HepG2 (cell line): ENCODE results near the gene GALC. TPM values are rescaled to one million over a fixed set of nuclear protein-coding genes. Genes with fewer than 3 reads are reported as not detected.

Experiments
- ATAC-seq: fragments of 200-7000 bp; cut with Tn5 transposase; 3 replicates; pipeline ENCODE4 v1.9.1; 2020; ENCODE audit warnings: mild to moderate bottlenecking, moderate library complexity
- BruUV-seq: library from RNA; stranded (reverse); fragments of 400-500 nt; replicated peaks from 2 replicates; lab custom pipeline; 2021; lab: Mats Ljungman, UMichigan
- CTCF ChIA-PET: fragments of 300-600 bp; formaldehyde crosslinking; extraction: SDS; loops from one replicate; lab custom pipeline; 2021; ENCODE audit warnings: low total read pairs, inconsistent platforms, low intra/inter-chr PET ratio; lab: Yijun Ruan, JAX
- POLR2A ChIA-PET: fragments of 350-600 bp; sonication (Branson Sonifier 250); formaldehyde crosslinking; loops from one replicate; lab custom pipeline; 2020; ENCODE audit warnings: antibody characterized with exemption, inconsistent platforms; lab: Yijun Ruan, JAX
- DNase-seq: peaks from one replicate; pipeline ENCODE4 v3.0.0-alpha.2; 2015; ENCODE audit warnings: low spot score
- FAIRE-seq: peaks from 3 replicates; lab custom pipeline; 2011; peaks lifted over from hg19 to GRCh38; lab: Jason Lieb, UNC
- H2AFZ ChIP-seq: one replicate; pipeline ENCODE4 v1.6.1; 2011; ENCODE audit warnings: low read length, inconsistent platforms
- H3K27ac ChIP-seq: fragments of 300-600 bp; 3 replicates; pipeline ENCODE4 v1.8.0; 2011; ENCODE audit warnings: mixed run types, mild to moderate bottlenecking, mixed read lengths, low read length, inconsistent platforms; ENCODE audit not compliant: insufficient read depth; ENCODE audit errors: extremely low read length
- H3K27me3 ChIP-seq, 2 experiments: fragments of 200-600 bp in 1 of 2; 2 replicates in 1 of 2; 3 replicates in 1 of 2; pipeline versions ENCODE4 v1.6.0 to v1.8.0; 2011; ENCODE audit warnings: low read length in 2 of 2, mild to moderate bottlenecking in 2 of 2, moderate library complexity in 2 of 2, inconsistent platforms in 1 of 2; ENCODE audit not compliant: insufficient read depth in 2 of 2, control insufficient read depth in 1 of 2
- H3K36me3 ChIP-seq, 2 experiments: fragments of 200-600 bp in 1 of 2; replicated peaks in 1 of 2; 2 replicates in 1 of 2; 3 replicates in 1 of 2; pipeline versions ENCODE4 v1.5.1 to v1.8.0; 2011; ENCODE audit warnings: low read length in 2 of 2, inconsistent platforms in 1 of 2; ENCODE audit not compliant: insufficient read depth in 2 of 2, control insufficient read depth in 1 of 2
- H3K4me1 ChIP-seq: 2 replicates; pipeline ENCODE4 v1.5.1; 2012; ENCODE audit warnings: low read length, inconsistent platforms; ENCODE audit not compliant: insufficient read depth
- H3K4me2 ChIP-seq: 2 replicates; pipeline ENCODE4 v1.6.0; 2011; ENCODE audit warnings: low read depth, low read length, inconsistent platforms
- H3K4me3 ChIP-seq, 3 experiments: fragments of 200-600 bp in 1 of 3; sonication (generic), shearing (Covaris generic) in 1 of 3; replicated peaks in 1 of 3; 2 replicates each; pipeline ENCODE4 v1.5.1; 2011 to 2016; ENCODE audit warnings: low read length in 3 of 3, inconsistent platforms in 2 of 3, low read depth in 2 of 3, mild to moderate bottlenecking in 2 of 3, control low read depth in 1 of 3, mixed read lengths in 1 of 3; ENCODE audit not compliant: insufficient read depth in 1 of 3
- H3K79me2 ChIP-seq: one replicate; pipeline ENCODE4 v1.6.1; 2011; ENCODE audit warnings: low read length, inconsistent platforms; ENCODE audit not compliant: insufficient read depth
- H3K9ac ChIP-seq: 2 replicates; pipeline ENCODE4 v1.6.0; 2011; ENCODE audit warnings: mild to moderate bottlenecking, low read depth, low read length, inconsistent platforms; ENCODE audit not compliant: insufficient read depth
- H3K9me3 ChIP-seq: 2 replicates; pipeline ENCODE4 v1.5.1; 2012; ENCODE audit warnings: mild to moderate bottlenecking, low read length
- H4K20me1 ChIP-seq: 2 replicates; pipeline ENCODE4 v1.6.0; 2011; ENCODE audit warnings: inconsistent platforms, mild to moderate bottlenecking, low read length, moderate library complexity; ENCODE audit not compliant: insufficient read depth
- CREB1 ChIP-seq, 2 experiments: fragments of 450-650 bp in 1 of 2; IDR thresholded peaks; 2 replicates each; pipeline ENCODE4 v1.6.1; 2016 to 2017; ENCODE audit warnings: control low read depth in 1 of 2, mild to moderate bottlenecking in 1 of 2, missing compliant biosample characterization in 1 of 2, missing genetic modification characterization in 1 of 2
- HNF4G ChIP-seq, 2 experiments: sonication (generic) in 1 of 2; formaldehyde crosslinking in 1 of 2; IDR thresholded peaks; 2 replicates each; pipeline versions ENCODE4 v1.4.0 to v1.6.1; 2011 to 2020; ENCODE audit warnings: borderline replicate concordance in 2 of 2, low read depth in 2 of 2, mild to moderate bottlenecking in 2 of 2, low read length in 1 of 2, missing genetic modification reagents in 1 of 2, moderate library complexity in 1 of 2
- HOXA3 ChIP-seq: sonication (generic); formaldehyde crosslinking; IDR thresholded peaks from 2 replicates; pipeline ENCODE4 v1.5.0; 2020; ENCODE audit warnings: missing genetic modification reagents
- KAT8 ChIP-seq: IDR thresholded peaks from 2 replicates; pipeline ENCODE4 v1.6.1; 2016; ENCODE audit warnings: missing genetic modification reagents, missing compliant biosample characterization
- MEIS1 ChIP-seq: sonication (generic); formaldehyde crosslinking; IDR thresholded peaks from 2 replicates; pipeline ENCODE4 v1.9.0; 2021; ENCODE audit warnings: mild to moderate bottlenecking, missing genetic modification reagents, moderate library complexity, borderline replicate concordance
- NR2F6 ChIP-seq, 2 experiments: IDR thresholded peaks; 2 replicates each; pipeline ENCODE4 v1.6.1; 2016; ENCODE audit warnings: antibody characterized with exemption in 1 of 2, mild to moderate bottlenecking in 1 of 2
- POLR2G ChIP-seq: fragments of 200-400 bp; formaldehyde crosslinking; IDR thresholded peaks from 2 replicates; pipeline ENCODE4 v1.6.1; 2018; ENCODE audit warnings: mild to moderate bottlenecking, low read depth, low read length, moderate library complexity
- RBM39 ChIP-seq: fragments of 200-400 bp; formaldehyde crosslinking; IDR thresholded peaks from one replicate; pipeline ENCODE4 v1.6.1; 2018; ENCODE audit warnings: antibody characterized with exemption, mild to moderate bottlenecking, low read depth, low read length; ENCODE audit not compliant: poor library complexity, severe bottlenecking
- TEAD3 ChIP-seq: optimal IDR thresholded peaks from 2 replicates; pipeline ENCODE3; 2016; ENCODE audit warnings: borderline replicate concordance
- ZBTB7B ChIP-seq: sonication (generic); formaldehyde crosslinking; IDR thresholded peaks from 2 replicates; pipeline ENCODE4 v1.4.0; 2020; ENCODE audit warnings: missing genetic modification reagents
- ZNF549 ChIP-seq: sonication (generic); formaldehyde crosslinking; IDR thresholded peaks from 2 replicates; pipeline ENCODE4 v1.5.0; 2020; ENCODE audit warnings: missing genetic modification reagents
- ZNF570 ChIP-seq: sonication (generic); formaldehyde crosslinking; IDR thresholded peaks from 2 replicates; pipeline ENCODE4 v1.4.0; 2020; ENCODE audit warnings: mild to moderate bottlenecking, missing genetic modification reagents, borderline replicate concordance
- WGBS: methylation state at CpG from one replicate; pipeline ENCODE4 v1.1.6; 2017; ENCODE audit warnings: low lambda C conversion rate; 5-methylcytosine and 5-hydroxymethylcytosine counted together
- in situ Hi-C: cut with HindIII; loops from 2 replicates; pipeline ENCODE4 v1.10.0; 2017; ENCODE audit warnings: low pct_unique_long_range_greater_than_20kb; ENCODE audit not compliant: extremely low pct_ligation_motif_present
- intact Hi-C: fragments of 100-400 bp; cut with micrococcal nuclease; formaldehyde crosslinking; loops from one replicate; pipeline ENCODE4 v1.10.0; 2022; ENCODE audit not compliant: unreplicated experiment
- polyA plus RNA-seq, 8 experiments: library from polyadenylated mRNA; depleted of rRNA in 3 of 8; stranded (reverse) in 7 of 8; unstranded in 1 of 8; fragments of >200 nt; fragmentation: Illumina TruSeq in 4 of 8; extraction: Trizol in 4 of 8; gene quantifications; 2 replicates each; pipeline versions ENCODE4 v1.2.1 to v1.2.3, GENCODE V29; 2011 to 2016; ENCODE audit warnings: low read depth in 4 of 8, missing spikeins in 1 of 8, mixed read lengths in 1 of 8; ENCODE audit not compliant: insufficient read depth in 1 of 8
- total RNA-seq, 5 experiments: library from RNA; depleted of rRNA; stranded (reverse); fragments of >200 nt; fragmentation: Illumina TruSeq; extraction: Trizol; gene quantifications; 2 replicates each; pipeline ENCODE4 v1.2.3, GENCODE V29; 2016; ENCODE audit warnings: low read depth in 1 of 5
- TF ChIP-seq, protein P1 (sequence below): sonication (generic); formaldehyde crosslinking; IDR thresholded peaks from 2 replicates; pipeline ENCODE4 v1.4.0; 2020; ENCODE audit warnings: missing genetic modification reagents, borderline replicate concordance
- TF ChIP-seq, protein P2 (sequence below): sonication (generic); formaldehyde crosslinking; conservative IDR thresholded peaks from 2 replicates; pipeline ENCODE4 v1.4.0; 2020; ENCODE audit warnings: mild to moderate bottlenecking, missing genetic modification reagents, moderate library complexity

GALC gene
- total and polyA plus RNA-seq, 2 of the 13 experiments (the other 11 are each of a cell fraction or from before 2014, with no cell fraction given): not detected

DNA sequence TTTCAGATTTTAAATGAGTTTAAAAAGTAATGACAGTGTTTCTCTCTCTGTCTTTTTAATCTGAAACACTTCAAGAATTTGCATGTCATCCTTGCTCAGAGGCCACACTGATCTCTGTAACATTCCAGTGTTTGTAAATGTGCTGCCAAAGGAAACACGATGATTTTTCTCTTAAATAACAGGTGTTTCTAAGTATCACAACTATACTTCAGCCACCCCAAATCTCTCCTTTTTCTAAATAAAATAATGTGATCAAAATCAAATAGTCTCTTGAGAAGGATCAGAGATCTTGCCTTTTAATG is 3.3 kb upstream of the GALC start (continued):
- TF ChIP-seq MEIS1 (no peak), KAT8 (CRISPR knock-in tag) (no peak)

DNA sequence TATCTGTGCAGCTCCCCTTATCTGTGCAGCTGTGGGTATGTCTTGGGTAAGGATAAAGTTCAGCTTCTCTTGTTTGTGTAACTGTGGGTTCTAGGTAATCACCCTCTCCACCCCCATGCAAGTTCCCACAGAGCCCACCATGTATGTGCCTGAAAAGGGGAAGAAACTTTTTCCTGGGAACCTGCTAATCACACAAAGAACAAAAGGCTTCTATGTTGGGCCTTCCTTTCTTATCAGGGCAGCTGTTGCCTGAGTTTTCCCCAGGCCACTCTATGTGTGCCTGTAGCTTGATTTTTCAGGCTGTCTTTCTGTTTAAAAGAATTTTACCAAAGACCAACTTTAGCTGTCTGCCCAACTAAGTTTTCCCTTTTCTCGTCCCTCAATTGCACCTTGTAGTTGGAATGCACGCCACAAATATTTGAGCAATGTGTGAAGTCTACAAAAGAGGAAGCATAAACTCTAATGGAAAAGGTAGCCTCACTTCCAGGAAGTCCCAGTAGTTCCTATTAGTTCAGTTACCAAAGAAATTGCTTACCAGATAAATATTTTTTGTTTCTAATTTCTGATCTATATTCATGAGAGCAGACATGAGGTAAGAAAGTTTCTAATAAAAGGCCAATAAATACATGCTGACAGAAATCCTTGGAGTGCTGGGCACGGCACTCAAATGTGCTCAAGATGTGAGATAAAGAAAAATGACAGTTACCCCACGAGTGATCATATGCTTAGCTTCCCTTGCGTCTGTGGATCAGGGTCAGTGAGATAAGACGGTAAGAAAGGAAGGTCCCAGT is 2.7 kb upstream of the GALC start:
- peak; percentile 91 for FAIRE-seq
- TF ChIP-seq HOXA3 (CRISPR knock-in tag) (peak; percentile 23; the same call in 1 of the 2 replicates), ZNF549 (CRISPR knock-in tag) (no peak), HNF4G (IDR thresholded peaks at IDR 0.05; ENCODE audit: borderline replicate concordance, low read depth, low read length) (0 out of 2 replicates have a peak, but pooled peaks have one; percentile 54), HNF4G (CRISPR knock-in tag; IDR thresholded peaks at IDR 0.05; ENCODE audit: borderline replicate concordance, low read depth) (no peak), POLR2G (0 out of 2 replicates have a peak, but pooled peaks have one; percentile 33), NR2F6 (IDR thresholded peaks at IDR 0.05) (peak; percentile 5; the same call in 1 of the 2 replicates), NR2F6 (CRISPR knock-in tag; IDR thresholded peaks at IDR 0.05) (no peak), ZBTB7B (CRISPR knock-in tag) (peak; percentile 69; the same call in 1 of the 2 replicates), TEAD3 (CRISPR knock-in tag) (peak; percentile 2), ZNF570 (CRISPR knock-in tag) (no peak), CREB1 (IDR thresholded peaks at IDR 0.05) (no peak), CREB1 (CRISPR knock-in tag; IDR thresholded peaks at IDR 0.05) (peak; percentile 25; the same call in 1 of the 2 replicates), RBM39 (no peak)
- TF ChIP-seq, protein P1, sequence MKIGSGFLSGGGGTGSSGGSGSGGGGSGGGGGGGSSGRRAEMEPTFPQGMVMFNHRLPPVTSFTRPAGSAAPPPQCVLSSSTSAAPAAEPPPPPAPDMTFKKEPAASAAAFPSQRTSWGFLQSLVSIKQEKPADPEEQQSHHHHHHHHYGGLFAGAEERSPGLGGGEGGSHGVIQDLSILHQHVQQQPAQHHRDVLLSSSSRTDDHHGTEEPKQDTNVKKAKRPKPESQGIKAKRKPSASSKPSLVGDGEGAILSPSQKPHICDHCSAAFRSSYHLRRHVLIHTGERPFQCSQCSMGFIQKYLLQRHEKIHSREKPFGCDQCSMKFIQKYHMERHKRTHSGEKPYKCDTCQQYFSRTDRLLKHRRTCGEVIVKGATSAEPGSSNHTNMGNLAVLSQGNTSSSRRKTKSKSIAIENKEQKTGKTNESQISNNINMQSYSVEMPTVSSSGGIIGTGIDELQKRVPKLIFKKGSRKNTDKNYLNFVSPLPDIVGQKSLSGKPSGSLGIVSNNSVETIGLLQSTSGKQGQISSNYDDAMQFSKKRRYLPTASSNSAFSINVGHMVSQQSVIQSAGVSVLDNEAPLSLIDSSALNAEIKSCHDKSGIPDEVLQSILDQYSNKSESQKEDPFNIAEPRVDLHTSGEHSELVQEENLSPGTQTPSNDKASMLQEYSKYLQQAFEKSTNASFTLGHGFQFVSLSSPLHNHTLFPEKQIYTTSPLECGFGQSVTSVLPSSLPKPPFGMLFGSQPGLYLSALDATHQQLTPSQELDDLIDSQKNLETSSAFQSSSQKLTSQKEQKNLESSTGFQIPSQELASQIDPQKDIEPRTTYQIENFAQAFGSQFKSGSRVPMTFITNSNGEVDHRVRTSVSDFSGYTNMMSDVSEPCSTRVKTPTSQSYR (CRISPR knock-in tag): peak; percentile 65; the same call in 1 of the 2 replicates
- TF ChIP-seq, protein P2, sequence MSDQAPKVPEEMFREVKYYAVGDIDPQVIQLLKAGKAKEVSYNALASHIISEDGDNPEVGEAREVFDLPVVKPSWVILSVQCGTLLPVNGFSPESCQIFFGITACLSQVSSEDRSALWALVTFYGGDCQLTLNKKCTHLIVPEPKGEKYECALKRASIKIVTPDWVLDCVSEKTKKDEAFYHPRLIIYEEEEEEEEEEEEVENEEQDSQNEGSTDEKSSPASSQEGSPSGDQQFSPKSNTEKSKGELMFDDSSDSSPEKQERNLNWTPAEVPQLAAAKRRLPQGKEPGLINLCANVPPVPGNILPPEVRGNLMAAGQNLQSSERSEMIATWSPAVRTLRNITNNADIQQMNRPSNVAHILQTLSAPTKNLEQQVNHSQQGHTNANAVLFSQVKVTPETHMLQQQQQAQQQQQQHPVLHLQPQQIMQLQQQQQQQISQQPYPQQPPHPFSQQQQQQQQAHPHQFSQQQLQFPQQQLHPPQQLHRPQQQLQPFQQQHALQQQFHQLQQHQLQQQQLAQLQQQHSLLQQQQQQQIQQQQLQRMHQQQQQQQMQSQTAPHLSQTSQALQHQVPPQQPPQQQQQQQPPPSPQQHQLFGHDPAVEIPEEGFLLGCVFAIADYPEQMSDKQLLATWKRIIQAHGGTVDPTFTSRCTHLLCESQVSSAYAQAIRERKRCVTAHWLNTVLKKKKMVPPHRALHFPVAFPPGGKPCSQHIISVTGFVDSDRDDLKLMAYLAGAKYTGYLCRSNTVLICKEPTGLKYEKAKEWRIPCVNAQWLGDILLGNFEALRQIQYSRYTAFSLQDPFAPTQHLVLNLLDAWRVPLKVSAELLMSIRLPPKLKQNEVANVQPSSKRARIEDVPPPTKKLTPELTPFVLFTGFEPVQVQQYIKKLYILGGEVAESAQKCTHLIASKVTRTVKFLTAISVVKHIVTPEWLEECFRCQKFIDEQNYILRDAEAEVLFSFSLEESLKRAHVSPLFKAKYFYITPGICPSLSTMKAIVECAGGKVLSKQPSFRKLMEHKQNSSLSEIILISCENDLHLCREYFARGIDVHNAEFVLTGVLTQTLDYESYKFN (CRISPR knock-in tag): peak; percentile 40; the same call in 1 of the 2 replicates

More for the DNA sequence above, 2.7 kb upstream of the GALC start:
- peak overlapping the region; percentile 67 for H3K4me2 ChIP-seq
- TSS peak; percentile 67 for BruUV-seq
- H3K27ac ChIP-seq: peak overlapping the region; percentile 70
- H3K27me3 ChIP-seq: no peaks in the 10 kb centered on the region
- no peaks in the 10 kb centered on the region for H3K9me3 ChIP-seq
- H3K4me3 ChIP-seq: peak overlapping the region in 2 of 3 experiments; percentile 39 to 41; a peak in 4 of 6 replicates
- H3K79me2 ChIP-seq: no peaks in the 10 kb centered on the region
- H3K4me1 ChIP-seq: peaks cover 37% of the 10 kb centered on the region
- peak overlapping the region; percentile 55 for H3K9ac ChIP-seq
- DNase-seq (peak; percentile 85), ATAC-seq (peak; percentile 92)
- ChIA-PET CTCF (no interaction called here), POLR2A (interaction anchor here (1.0 kb wide), 1 partner anchor 49 kb away, joined by 6 read pairs; no protein-coding TSS in a partner anchor)
- in situ Hi-C loops: no loop called here
- H4K20me1 ChIP-seq: no peaks in the 10 kb centered on the region
- 15% methylated on average over 6 of the region's 6 CpGs for WGBS
- intact Hi-C loops: loop anchor here (5.0 kb wide), 1 partner anchor 392 kb away; the partner anchor contains the start of gene SPATA7
- peak overlapping the region; percentile 90 for H2AFZ ChIP-seq
- no peaks in the 10 kb centered on the region for H3K36me3 ChIP-seq
